Measurements from ENCODE around the gene KCNJ12.

KCNJ12 gene

DNA sequence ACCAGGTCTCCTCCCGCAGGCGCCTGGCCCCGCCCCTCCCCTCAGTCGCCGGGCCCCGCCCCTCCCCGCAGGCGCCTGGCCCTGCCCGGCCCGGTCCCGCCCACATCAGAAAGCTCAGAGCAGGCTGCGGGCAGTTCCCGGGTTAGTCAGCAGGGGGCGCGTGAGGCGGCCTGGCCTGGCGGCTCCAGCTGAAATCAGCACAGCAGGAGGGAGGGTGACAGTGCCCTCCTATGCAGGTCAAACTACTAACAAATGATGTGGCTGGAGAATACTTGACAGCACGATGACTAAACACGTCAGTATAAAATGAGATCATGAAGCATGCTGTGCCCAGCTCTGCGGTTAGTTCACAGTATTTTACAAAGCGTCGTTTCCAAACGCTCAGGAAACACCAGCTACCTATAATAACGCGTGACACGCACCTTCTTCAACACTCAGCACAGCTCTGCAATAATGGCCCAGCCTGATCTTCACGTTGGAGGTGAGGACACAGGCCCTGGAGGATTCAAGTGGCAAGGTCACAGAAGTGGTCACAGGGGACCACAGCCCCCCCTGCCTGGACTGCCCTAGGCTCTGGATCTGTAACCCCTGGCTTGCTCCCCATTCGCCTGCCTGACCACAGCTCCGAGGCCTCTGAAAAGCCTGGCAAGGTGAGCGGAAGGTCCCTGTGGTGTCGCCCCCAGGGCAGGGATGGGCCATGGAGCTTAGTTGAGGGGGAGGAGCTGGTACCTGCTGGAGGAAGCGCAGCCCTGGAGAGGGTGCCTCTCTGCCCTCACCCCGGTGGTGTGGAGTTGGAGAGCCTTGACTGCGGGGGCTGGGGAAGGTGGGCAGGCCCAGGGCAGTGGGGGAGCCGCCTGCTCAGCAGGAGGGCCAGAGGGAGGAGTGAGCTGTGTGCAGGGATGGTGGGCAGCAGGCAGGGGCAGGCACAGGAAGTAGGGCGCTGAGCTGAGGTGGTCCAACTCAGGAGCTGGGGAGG, 81.2 kb downstream of the KCNJ12 start:
- TF ChIP-seq POLR2AphosphoS5 (IDR thresholded peaks at IDR 0.05; ENCODE audit: low read depth, low read length) (no peak), SPI1 (IDR thresholded peaks at IDR 0.05; ENCODE audit: low read depth, low read length) (no peak)
- DNase-seq (ENCODE audit: insufficient read length, low spot score) = peak; percentile 87
- peak; percentile 94 for FAIRE-seq

DNA sequence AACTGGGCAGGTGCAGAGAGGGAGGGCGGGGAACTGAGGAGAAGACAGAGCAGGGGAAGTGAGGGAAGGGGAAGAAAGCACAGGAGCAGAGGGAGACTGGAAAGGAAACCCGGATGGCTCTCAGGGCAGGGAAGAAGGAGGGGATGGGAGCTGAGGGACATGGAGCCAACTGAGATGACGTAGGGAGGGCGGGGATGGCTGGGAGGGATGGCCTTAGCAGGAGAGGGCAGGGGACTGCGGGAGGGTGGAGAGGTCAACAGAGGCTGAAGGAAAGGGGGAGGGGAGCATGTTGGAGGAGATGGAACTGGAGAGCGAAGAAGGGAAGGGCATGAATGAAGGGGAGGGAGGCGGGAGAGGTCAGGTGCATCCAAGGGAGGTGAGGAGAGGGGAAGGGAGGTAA, 81.9 kb downstream of the KCNJ12 start:
- DNase-seq (ENCODE audit: insufficient read length, low spot score) (no peak), FAIRE-seq (no peak)
- TF ChIP-seq SPI1 (IDR thresholded peaks at IDR 0.05; ENCODE audit: low read depth, low read length) (no peak), TAF1 (IDR thresholded peaks at IDR 0.05; ENCODE audit: low read depth, low read length) (no peak), PAX5 (IDR thresholded peaks at IDR 0.05; ENCODE audit: insufficient read depth, low read length, severe bottlenecking) (no peak), POU2F2 (IDR thresholded peaks at IDR 0.05; ENCODE audit: low read depth, low read length) (no peak), POLR2A (IDR thresholded peaks at IDR 0.05; ENCODE audit: low read depth, low read length) (no peak), POLR2AphosphoS5 (IDR thresholded peaks at IDR 0.05; ENCODE audit: low read depth, low read length) (no peak)

DNA sequence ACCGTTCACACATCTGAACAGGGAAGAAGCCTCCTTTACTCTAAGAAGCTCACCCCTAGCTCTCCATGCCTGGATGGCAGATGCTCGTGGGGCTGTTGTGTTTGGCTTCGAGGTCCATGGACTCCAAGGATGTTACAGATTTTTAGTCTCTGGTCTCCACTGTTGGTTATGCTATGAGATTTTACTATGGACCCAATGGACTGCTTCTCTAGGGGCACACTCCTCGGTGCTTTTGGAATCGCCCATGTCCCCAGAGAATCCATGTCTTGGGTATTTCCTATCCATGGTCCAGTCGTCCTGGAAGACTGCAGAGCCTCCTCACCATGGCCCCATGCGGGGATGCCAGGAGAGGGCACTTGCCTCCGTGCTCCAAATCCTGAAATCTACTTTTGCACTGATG, 83.4 kb downstream of the KCNJ12 start:
- DNase-seq (ENCODE audit: insufficient read length, low spot score) (no peak), FAIRE-seq (no peak)
- no peak for TF ChIP-seq PAX5 (IDR thresholded peaks at IDR 0.05; ENCODE audit: insufficient read depth, low read length, severe bottlenecking)
- TF ChIP-seq POLR2A (IDR thresholded peaks at IDR 0.05; ENCODE audit: low read depth, low read length) = no peak
- TF ChIP-seq SPI1 (IDR thresholded peaks at IDR 0.05; ENCODE audit: low read depth, low read length) = no peak
- TF ChIP-seq POU2F2 (IDR thresholded peaks at IDR 0.05; ENCODE audit: low read depth, low read length) = no peak
- no peak for TF ChIP-seq POLR2AphosphoS5 (IDR thresholded peaks at IDR 0.05; ENCODE audit: low read depth, low read length)
- TF ChIP-seq TAF1 (IDR thresholded peaks at IDR 0.05; ENCODE audit: low read depth, low read length) = no peak

DNA sequence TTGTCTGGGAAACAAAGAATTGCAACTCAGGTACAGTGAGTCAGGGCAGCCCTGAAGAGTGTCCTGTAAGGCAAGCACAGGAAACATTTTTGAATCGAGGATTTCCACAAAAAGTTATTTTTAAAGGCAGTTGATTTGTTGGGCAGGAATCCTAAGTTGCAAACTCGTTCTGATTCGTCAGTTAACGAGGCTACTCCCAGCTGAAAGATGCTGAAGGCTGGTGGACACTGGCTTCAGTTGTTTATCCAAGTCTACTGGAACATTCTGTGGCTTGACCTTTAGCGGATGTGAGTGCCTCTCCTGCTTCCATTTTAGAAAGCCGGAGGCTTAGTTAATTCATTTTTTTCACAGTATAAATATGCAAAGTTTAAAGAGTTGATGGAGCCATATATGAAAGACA, 84.2 kb downstream of the KCNJ12 start:
- DNase-seq (ENCODE audit: insufficient read length, low spot score) (no peak), FAIRE-seq (no peak)
- no peak for TF ChIP-seq SPI1 (IDR thresholded peaks at IDR 0.05; ENCODE audit: low read depth, low read length)
- TF ChIP-seq TAF1 (IDR thresholded peaks at IDR 0.05; ENCODE audit: low read depth, low read length) = no peak
- no peak for TF ChIP-seq PAX5 (IDR thresholded peaks at IDR 0.05; ENCODE audit: insufficient read depth, low read length, severe bottlenecking)
- no peak for TF ChIP-seq POU2F2 (IDR thresholded peaks at IDR 0.05; ENCODE audit: low read depth, low read length)
- no peak for TF ChIP-seq POLR2AphosphoS5 (IDR thresholded peaks at IDR 0.05; ENCODE audit: low read depth, low read length)
- TF ChIP-seq POLR2A (IDR thresholded peaks at IDR 0.05; ENCODE audit: low read depth, low read length) = no peak

DNA sequence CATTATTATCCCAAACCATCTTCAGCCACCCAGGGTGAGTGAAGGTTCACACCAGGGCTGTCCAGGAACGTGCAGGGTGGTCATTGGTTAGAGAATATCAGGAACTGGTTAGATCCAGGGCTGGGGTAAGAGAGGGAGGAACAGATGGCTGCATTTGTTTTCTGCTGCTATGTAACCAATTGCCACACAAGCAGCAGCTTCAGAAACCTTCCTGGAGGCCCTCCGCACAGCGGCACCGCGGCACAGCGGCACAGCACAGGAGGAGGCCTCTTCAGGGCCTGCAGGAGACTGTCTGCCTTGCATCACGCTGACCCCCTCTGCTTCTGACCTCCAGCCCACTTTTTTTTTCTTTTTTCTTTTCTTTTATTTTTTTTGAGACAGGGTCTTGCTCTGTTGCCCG, 86.1 kb downstream of the KCNJ12 start:
- no peak for FAIRE-seq

DNA sequence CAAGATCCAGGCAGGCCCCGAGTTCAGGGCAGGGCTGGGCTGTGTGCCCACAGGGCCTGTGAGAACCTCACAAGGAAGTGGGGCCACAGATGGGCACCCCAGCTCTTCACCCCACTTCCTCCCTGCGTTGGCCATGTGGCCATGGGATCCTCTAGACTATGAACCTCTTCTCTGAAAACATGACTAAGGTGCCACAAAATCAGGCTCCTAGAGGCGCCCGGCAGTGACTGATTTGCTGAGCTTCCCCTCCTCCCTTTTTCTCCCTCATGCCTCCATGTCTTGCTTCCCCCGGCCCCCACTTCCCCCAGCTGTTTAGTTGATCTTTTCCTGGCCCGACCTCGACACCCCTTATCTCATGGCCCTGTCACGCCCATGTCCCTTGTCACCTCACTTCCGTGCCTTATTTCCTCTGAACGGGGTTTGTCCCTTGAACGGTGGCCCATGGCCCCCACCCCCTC, 87.1 kb downstream of the KCNJ12 start:
- no peak for FAIRE-seq
- TF ChIP-seq POLR2AphosphoS5 (IDR thresholded peaks at IDR 0.05; ENCODE audit: low read depth, low read length) (no peak), SPI1 (IDR thresholded peaks at IDR 0.05; ENCODE audit: low read depth, low read length) (no peak), POU2F2 (IDR thresholded peaks at IDR 0.05; ENCODE audit: low read depth, low read length) (no peak), PAX5 (IDR thresholded peaks at IDR 0.05; ENCODE audit: insufficient read depth, low read length, severe bottlenecking) (no peak), TAF1 (IDR thresholded peaks at IDR 0.05; ENCODE audit: low read depth, low read length) (no peak)
- DNase-seq (ENCODE audit: insufficient read length, low spot score) = no peak

More for the DNA sequence above, 86.1 kb downstream of the KCNJ12 start:
- no peak for TF ChIP-seq TAF1 (IDR thresholded peaks at IDR 0.05; ENCODE audit: low read depth, low read length)
- TF ChIP-seq POLR2A (IDR thresholded peaks at IDR 0.05; ENCODE audit: low read depth, low read length) = no peak
- TF ChIP-seq SPI1 (IDR thresholded peaks at IDR 0.05; ENCODE audit: low read depth, low read length) = no peak
- no peak for TF ChIP-seq PAX5 (IDR thresholded peaks at IDR 0.05; ENCODE audit: insufficient read depth, low read length, severe bottlenecking)
- TF ChIP-seq POLR2AphosphoS5 (IDR thresholded peaks at IDR 0.05; ENCODE audit: low read depth, low read length) = no peak
- no peak for TF ChIP-seq POU2F2 (IDR thresholded peaks at IDR 0.05; ENCODE audit: low read depth, low read length)
- no peak for DNase-seq (ENCODE audit: insufficient read length, low spot score)

DNA sequence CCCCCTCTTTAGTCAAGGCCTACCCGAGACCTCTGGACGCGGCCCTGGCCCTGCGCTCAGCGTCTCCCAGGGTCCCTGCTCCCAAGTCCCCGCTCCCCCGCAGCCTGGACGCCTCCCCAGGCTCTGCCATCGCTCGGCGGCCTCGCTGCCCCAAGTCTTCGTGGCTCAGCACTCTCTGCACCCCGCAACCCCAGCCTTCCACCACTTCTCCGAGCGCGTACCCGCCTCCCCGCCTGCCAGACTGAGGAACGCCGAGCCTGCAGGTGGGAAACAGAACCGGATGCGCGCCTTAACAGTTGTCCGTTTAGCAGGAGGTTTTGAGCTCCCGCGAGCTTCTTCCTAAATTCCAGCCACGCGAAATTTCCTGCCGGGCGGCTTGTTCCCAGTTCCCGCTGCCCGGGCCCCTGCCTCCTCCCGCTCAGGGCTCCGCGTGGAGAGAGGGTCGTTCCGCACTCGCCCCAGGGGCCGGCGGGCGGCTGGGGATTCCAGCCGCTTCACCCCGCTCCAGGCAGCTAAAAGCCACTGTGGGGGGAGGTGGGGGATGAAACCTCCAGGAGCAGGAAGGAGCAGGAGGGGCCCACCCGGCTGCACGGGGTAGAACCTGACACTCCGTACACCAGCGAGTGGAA, 87.7 kb downstream of the KCNJ12 start:
- DNase-seq (ENCODE audit: insufficient read length, low spot score) (no peak), FAIRE-seq (no peak)
- TF ChIP-seq TAF1 (IDR thresholded peaks at IDR 0.05; ENCODE audit: low read depth, low read length) (no peak), POLR2A (IDR thresholded peaks at IDR 0.05; ENCODE audit: low read depth, low read length) (no peak), PAX5 (IDR thresholded peaks at IDR 0.05; ENCODE audit: insufficient read depth, low read length, severe bottlenecking) (no peak), POLR2AphosphoS5 (IDR thresholded peaks at IDR 0.05; ENCODE audit: low read depth, low read length) (no peak), SPI1 (IDR thresholded peaks at IDR 0.05; ENCODE audit: low read depth, low read length) (no peak), POU2F2 (IDR thresholded peaks at IDR 0.05; ENCODE audit: low read depth, low read length) (no peak)

DNA sequence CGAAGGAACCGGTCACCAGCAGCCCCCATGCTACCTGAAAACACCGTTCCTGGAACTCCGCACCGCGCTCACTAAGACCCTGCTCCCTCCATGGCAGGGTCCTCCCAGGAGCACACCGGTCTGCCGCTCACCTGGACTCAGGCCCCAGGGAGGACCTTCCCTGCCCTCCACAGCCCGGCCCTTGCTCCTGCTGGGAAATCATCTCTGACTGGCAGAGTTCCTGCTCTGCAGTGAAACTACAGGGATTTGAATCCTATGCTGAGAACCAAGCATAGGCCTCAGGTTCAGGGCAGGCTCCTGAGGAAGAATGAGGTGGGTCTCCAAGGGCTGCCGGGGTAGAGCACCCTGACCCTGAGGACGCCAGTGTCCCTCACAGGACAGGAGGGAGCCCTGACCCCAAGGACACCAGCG, 88.5 kb downstream of the KCNJ12 start:
- DNase-seq (ENCODE audit: insufficient read length, low spot score) (no peak), FAIRE-seq (no peak)
- TF ChIP-seq POU2F2 (IDR thresholded peaks at IDR 0.05; ENCODE audit: low read depth, low read length) (no peak), TAF1 (IDR thresholded peaks at IDR 0.05; ENCODE audit: low read depth, low read length) (no peak), POLR2A (IDR thresholded peaks at IDR 0.05; ENCODE audit: low read depth, low read length) (no peak), PAX5 (IDR thresholded peaks at IDR 0.05; ENCODE audit: insufficient read depth, low read length, severe bottlenecking) (no peak), SPI1 (IDR thresholded peaks at IDR 0.05; ENCODE audit: low read depth, low read length) (no peak), POLR2AphosphoS5 (IDR thresholded peaks at IDR 0.05; ENCODE audit: low read depth, low read length) (no peak)

DNA sequence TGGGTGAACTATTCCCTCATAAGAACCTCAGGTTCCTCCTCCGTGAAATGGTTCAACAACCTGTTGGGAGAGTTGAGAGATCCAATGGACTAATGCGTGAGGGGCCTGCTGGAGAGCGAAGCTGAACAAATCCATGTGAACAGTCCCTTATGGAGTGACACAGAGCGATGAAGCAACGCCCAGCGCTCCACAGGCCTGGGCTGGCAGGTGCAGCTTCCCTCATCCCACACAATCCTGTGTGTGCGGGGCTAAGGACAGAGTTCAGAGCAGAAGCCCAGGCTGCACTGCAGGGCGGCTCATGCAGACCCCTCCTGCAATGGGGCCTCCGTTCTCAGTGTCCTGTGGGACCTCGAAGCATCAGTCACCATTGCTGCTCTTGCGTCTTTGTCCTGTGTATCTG, 90.4 kb downstream of the KCNJ12 start:
- TF ChIP-seq POU2F2 (IDR thresholded peaks at IDR 0.05; ENCODE audit: low read depth, low read length) = no peak
- no peak for TF ChIP-seq TAF1 (IDR thresholded peaks at IDR 0.05; ENCODE audit: low read depth, low read length)
- no peak for TF ChIP-seq SPI1 (IDR thresholded peaks at IDR 0.05; ENCODE audit: low read depth, low read length)
- TF ChIP-seq PAX5 (IDR thresholded peaks at IDR 0.05; ENCODE audit: insufficient read depth, low read length, severe bottlenecking) = no peak
- TF ChIP-seq POLR2AphosphoS5 (IDR thresholded peaks at IDR 0.05; ENCODE audit: low read depth, low read length) = no peak
- no peak for TF ChIP-seq POLR2A (IDR thresholded peaks at IDR 0.05; ENCODE audit: low read depth, low read length)
- FAIRE-seq (no peak), DNase-seq (ENCODE audit: insufficient read length, low spot score) (no peak)
